HepG2 (cell line): ENCODE results near the gene TUBB. TPM values are rescaled to one million over a fixed set of nuclear protein-coding genes. Genes with fewer than 3 reads are reported as not detected.

Experiments used
- CC2D1A ChIP-seq: sonication (generic); formaldehyde crosslinking; IDR thresholded peaks from 2 replicates; pipeline ENCODE4 v1.8.1; 2023; ENCODE audit warnings: mild to moderate bottlenecking, missing genetic modification reagents
- CCAR2 ChIP-seq: fragments of 200-400 bp; formaldehyde crosslinking; optimal IDR thresholded peaks from 2 replicates; pipeline ENCODE3; 2018; ENCODE audit warnings: low read depth, mild to moderate bottlenecking, low read length, moderate library complexity
- CEBPZ ChIP-seq: IDR thresholded peaks from 2 replicates; pipeline ENCODE4 v1.6.1; 2012; ENCODE audit warnings: low read length, improper control_type of control experiment
- CREB1 ChIP-seq, 2 experiments: fragments of 450-650 bp in 1 of 2; IDR thresholded peaks; 2 replicates each; pipeline ENCODE4 v1.6.1; 2016 to 2017; ENCODE audit warnings: control low read depth in 1 of 2, mild to moderate bottlenecking in 1 of 2, missing compliant biosample characterization in 1 of 2, missing genetic modification characterization in 1 of 2
- FLYWCH1 ChIP-seq: sonication (generic); formaldehyde crosslinking; IDR thresholded peaks from 2 replicates; pipeline ENCODE4 v1.8.1; 2023; ENCODE audit warnings: mild to moderate bottlenecking, missing genetic modification reagents
- GLI4 ChIP-seq: sonication (generic); formaldehyde crosslinking; IDR thresholded peaks from 2 replicates; pipeline ENCODE4 v1.5.1; 2020; ENCODE audit warnings: missing genetic modification reagents, mild to moderate bottlenecking, moderate library complexity, borderline replicate concordance
- GZF1 ChIP-seq: sonication (generic); formaldehyde crosslinking; IDR thresholded peaks from 2 replicates; pipeline ENCODE4 v1.5.1; 2020; ENCODE audit warnings: mild to moderate bottlenecking, missing genetic modification reagents
- ISX ChIP-seq: sonication (generic); formaldehyde crosslinking; conservative IDR thresholded peaks from 2 replicates; pipeline ENCODE4 v1.5.0; 2020; ENCODE audit warnings: missing genetic modification reagents
- NFRKB ChIP-seq: fragments of 450-650 bp; IDR thresholded peaks from 2 replicates; pipeline ENCODE4 v1.6.1; 2017
- ZIK1 ChIP-seq: sonication (generic); formaldehyde crosslinking; IDR thresholded peaks from 2 replicates; pipeline ENCODE4 v1.5.0; 2020; ENCODE audit warnings: mild to moderate bottlenecking, low read depth, missing genetic modification reagents, borderline replicate concordance
- ZMAT3 ChIP-seq: sonication (generic); formaldehyde crosslinking; conservative IDR thresholded peaks from 2 replicates; pipeline ENCODE4 v1.7.0; 2021; ENCODE audit warnings: missing genetic modification reagents
- ZNF274 ChIP-seq: sonication (generic); formaldehyde crosslinking; IDR thresholded peaks from 2 replicates; pipeline ENCODE4 v1.5.1; 2020; ENCODE audit warnings: mild to moderate bottlenecking, missing genetic modification reagents
- ZNF749 ChIP-seq: sonication (generic); formaldehyde crosslinking; IDR thresholded peaks from 2 replicates; pipeline ENCODE4 v1.8.0; 2022; ENCODE audit warnings: mild to moderate bottlenecking, missing genetic modification reagents, moderate library complexity, borderline replicate concordance
- ZSCAN30 ChIP-seq: sonication (generic); formaldehyde crosslinking; IDR thresholded peaks from 2 replicates; pipeline ENCODE4 v1.5.0; 2020; ENCODE audit warnings: mild to moderate bottlenecking, missing genetic modification reagents
- polyA plus RNA-seq, 8 experiments: library from polyadenylated mRNA; depleted of rRNA in 3 of 8; stranded (reverse) in 7 of 8; unstranded in 1 of 8; fragments of >200 nt; fragmentation: Illumina TruSeq in 4 of 8; extraction: Trizol in 4 of 8; gene quantifications; 2 replicates each; pipeline versions ENCODE4 v1.2.1 to v1.2.3, GENCODE V29; 2011 to 2016; ENCODE audit warnings: low read depth in 4 of 8, missing spikeins in 1 of 8, mixed read lengths in 1 of 8; ENCODE audit not compliant: insufficient read depth in 1 of 8
- total RNA-seq, 5 experiments: library from RNA; depleted of rRNA; stranded (reverse); fragments of >200 nt; fragmentation: Illumina TruSeq; extraction: Trizol; gene quantifications; 2 replicates each; pipeline ENCODE4 v1.2.3, GENCODE V29; 2016; ENCODE audit warnings: low read depth in 1 of 5
- TF ChIP-seq, protein P1 (sequence below): sonication (generic); formaldehyde crosslinking; IDR thresholded peaks from 2 replicates; pipeline ENCODE4 v1.4.0; 2020; ENCODE audit warnings: mild to moderate bottlenecking, missing genetic modification reagents
- TF ChIP-seq, protein P2 (sequence below): sonication (generic); formaldehyde crosslinking; IDR thresholded peaks from 2 replicates; pipeline ENCODE4 v1.9.0; 2021; ENCODE audit warnings: missing genetic modification reagents, mild to moderate bottlenecking, borderline replicate concordance
- TF ChIP-seq, protein P3 (sequence below): sonication (generic); IDR thresholded peaks from 2 replicates; pipeline ENCODE4 v1.6.1; 2016; ENCODE audit warnings: low read depth, borderline replicate concordance

TUBB gene
- total and polyA plus RNA-seq, 2 of the 13 experiments (the other 11 are each of a cell fraction or from before 2014, with no cell fraction given) = 911 to 1,163 TPM

GRCh38 chr6:30769088-30769852, 49.1 kb downstream of the TUBB start (continued):
- TF ChIP-seq, protein P1, sequence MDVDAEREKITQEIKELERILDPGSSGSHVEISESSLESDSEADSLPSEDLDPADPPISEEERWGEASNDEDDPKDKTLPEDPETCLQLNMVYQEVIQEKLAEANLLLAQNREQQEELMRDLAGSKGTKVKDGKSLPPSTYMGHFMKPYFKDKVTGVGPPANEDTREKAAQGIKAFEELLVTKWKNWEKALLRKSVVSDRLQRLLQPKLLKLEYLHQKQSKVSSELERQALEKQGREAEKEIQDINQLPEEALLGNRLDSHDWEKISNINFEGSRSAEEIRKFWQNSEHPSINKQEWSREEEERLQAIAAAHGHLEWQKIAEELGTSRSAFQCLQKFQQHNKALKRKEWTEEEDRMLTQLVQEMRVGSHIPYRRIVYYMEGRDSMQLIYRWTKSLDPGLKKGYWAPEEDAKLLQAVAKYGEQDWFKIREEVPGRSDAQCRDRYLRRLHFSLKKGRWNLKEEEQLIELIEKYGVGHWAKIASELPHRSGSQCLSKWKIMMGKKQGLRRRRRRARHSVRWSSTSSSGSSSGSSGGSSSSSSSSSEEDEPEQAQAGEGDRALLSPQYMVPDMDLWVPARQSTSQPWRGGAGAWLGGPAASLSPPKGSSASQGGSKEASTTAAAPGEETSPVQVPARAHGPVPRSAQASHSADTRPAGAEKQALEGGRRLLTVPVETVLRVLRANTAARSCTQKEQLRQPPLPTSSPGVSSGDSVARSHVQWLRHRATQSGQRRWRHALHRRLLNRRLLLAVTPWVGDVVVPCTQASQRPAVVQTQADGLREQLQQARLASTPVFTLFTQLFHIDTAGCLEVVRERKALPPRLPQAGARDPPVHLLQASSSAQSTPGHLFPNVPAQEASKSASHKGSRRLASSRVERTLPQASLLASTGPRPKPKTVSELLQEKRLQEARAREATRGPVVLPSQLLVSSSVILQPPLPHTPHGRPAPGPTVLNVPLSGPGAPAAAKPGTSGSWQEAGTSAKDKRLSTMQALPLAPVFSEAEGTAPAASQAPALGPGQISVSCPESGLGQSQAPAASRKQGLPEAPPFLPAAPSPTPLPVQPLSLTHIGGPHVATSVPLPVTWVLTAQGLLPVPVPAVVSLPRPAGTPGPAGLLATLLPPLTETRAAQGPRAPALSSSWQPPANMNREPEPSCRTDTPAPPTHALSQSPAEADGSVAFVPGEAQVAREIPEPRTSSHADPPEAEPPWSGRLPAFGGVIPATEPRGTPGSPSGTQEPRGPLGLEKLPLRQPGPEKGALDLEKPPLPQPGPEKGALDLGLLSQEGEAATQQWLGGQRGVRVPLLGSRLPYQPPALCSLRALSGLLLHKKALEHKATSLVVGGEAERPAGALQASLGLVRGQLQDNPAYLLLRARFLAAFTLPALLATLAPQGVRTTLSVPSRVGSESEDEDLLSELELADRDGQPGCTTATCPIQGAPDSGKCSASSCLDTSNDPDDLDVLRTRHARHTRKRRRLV (CRISPR knock-in tag) = peak; percentile 73; the same call in 1 of the 2 replicates
- TF ChIP-seq ZNF274 (peak; percentile 57; the same call in 1 of the 2 replicates), CEBPZ (no peak), FLYWCH1 (CRISPR knock-in tag) (no peak; the same call in 1 of the 2 replicates), GLI4 (CRISPR knock-in tag) (no peak; the same call in 1 of the 2 replicates), ZNF749 (CRISPR knock-in tag) (no peak), ZIK1 (peak; percentile 25; the same call in 1 of the 2 replicates), CCAR2 (no peak), CREB1 (IDR thresholded peaks at IDR 0.05) (peak; percentile 86), CREB1 (CRISPR knock-in tag; IDR thresholded peaks at IDR 0.05) (peak; percentile 86), ISX (no peak), ZMAT3 (CRISPR knock-in tag) (peak; percentile 83; the same call in 1 of the 2 replicates), NFRKB (no peak), ZSCAN30 (CRISPR knock-in tag) (no peak), GZF1 (CRISPR knock-in tag) (no peak), CC2D1A (CRISPR knock-in tag) (no peak)
- TF ChIP-seq, protein P2, sequence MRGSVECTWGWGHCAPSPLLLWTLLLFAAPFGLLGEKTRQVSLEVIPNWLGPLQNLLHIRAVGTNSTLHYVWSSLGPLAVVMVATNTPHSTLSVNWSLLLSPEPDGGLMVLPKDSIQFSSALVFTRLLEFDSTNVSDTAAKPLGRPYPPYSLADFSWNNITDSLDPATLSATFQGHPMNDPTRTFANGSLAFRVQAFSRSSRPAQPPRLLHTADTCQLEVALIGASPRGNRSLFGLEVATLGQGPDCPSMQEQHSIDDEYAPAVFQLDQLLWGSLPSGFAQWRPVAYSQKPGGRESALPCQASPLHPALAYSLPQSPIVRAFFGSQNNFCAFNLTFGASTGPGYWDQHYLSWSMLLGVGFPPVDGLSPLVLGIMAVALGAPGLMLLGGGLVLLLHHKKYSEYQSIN (CRISPR knock-in tag) = no peak
- TF ChIP-seq, protein P3, sequence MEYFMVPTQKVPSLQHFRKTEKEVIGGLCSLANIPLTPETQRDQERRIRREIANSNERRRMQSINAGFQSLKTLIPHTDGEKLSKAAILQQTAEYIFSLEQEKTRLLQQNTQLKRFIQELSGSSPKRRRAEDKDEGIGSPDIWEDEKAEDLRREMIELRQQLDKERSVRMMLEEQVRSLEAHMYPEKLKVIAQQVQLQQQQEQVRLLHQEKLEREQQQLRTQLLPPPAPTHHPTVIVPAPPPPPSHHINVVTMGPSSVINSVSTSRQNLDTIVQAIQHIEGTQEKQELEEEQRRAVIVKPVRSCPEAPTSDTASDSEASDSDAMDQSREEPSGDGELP = peak; percentile 53; the same call in 1 of the 2 replicates
